Measurements from ENCODE around the gene ATG2A. TPM values are rescaled to one million over a fixed set of nuclear protein-coding genes. Genes with fewer than 3 reads are reported as not detected.
A peak's percentile ranks its signal among the peaks of the same experiment; 100 is the strongest.

Gene ATG2A
- total RNA-seq, 4 donors from 2014 or later, result 19.9 to 28.7 (median 26.1) TPM

DNA sequence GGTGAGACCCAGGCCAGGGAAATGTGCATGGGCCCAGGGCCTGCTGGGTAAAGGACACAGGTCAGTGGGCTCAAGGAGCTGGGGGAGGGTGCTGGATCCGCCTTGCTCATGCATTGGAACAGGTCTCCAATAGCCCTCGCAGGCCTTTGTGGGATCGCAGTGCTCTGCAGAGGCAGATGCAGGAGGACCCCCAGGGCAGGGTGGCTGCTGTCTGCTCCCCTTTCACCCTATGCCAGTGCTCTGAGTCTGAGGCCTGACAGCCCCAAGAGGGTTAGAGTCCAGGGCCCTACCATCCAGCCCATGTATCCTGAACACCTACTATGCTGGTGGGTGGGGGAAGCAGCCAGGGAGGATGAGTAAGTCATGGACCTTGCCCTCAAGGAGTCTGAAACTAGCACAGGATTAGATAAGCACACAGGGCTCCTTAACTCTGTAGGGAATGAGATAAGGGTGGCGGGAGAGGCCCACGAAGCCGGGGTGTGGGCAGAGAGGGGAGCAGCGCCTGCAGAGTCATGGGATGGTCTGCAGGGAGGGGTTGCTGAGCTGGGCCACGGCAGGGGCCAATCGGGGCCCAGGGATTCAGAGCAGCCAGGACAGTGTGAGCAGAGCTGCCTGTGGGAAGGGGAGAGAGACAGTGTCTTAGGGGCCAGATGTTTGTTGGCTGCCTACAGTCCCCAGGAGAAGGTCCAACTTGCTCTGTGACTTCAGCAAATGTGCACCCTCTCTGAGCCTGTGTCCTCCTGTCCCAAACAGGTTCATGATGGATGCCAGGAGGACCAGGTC, 28.1 kb downstream of the ATG2A start:
- 66% methylated on average over 9 of the region's 9 CpGs for WGBS
- intact Hi-C loops (cut with DNase I), result no loop called here
- no peak overlapping the region for H3K27ac ChIP-seq (replicated peaks in 1 of 4)
- TF ChIP-seq, protein P1, sequence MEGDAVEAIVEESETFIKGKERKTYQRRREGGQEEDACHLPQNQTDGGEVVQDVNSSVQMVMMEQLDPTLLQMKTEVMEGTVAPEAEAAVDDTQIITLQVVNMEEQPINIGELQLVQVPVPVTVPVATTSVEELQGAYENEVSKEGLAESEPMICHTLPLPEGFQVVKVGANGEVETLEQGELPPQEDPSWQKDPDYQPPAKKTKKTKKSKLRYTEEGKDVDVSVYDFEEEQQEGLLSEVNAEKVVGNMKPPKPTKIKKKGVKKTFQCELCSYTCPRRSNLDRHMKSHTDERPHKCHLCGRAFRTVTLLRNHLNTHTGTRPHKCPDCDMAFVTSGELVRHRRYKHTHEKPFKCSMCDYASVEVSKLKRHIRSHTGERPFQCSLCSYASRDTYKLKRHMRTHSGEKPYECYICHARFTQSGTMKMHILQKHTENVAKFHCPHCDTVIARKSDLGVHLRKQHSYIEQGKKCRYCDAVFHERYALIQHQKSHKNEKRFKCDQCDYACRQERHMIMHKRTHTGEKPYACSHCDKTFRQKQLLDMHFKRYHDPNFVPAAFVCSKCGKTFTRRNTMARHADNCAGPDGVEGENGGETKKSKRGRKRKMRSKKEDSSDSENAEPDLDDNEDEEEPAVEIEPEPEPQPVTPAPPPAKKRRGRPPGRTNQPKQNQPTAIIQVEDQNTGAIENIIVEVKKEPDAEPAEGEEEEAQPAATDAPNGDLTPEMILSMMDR (IDR thresholded peaks at IDR 0.05), result no peak
- TF ChIP-seq POLR2A (IDR thresholded peaks at IDR 0.05; ENCODE audit: low read depth), result no peak
- H3K27me3 ChIP-seq, result no peaks in the 10 kb centered on the region
- no peak overlapping the region for H3K4me3 ChIP-seq
- peaks cover 22 to 32% (median 25%) of the 10 kb centered on the region in 4 donors for H3K4me1 ChIP-seq
- no peak for DNase-seq (ENCODE audit: extremely low spot score)
- H3K36me3 ChIP-seq, result no peaks in the 10 kb centered on the region
- no peaks in the 10 kb centered on the region for H3K9me3 ChIP-seq

DNA sequence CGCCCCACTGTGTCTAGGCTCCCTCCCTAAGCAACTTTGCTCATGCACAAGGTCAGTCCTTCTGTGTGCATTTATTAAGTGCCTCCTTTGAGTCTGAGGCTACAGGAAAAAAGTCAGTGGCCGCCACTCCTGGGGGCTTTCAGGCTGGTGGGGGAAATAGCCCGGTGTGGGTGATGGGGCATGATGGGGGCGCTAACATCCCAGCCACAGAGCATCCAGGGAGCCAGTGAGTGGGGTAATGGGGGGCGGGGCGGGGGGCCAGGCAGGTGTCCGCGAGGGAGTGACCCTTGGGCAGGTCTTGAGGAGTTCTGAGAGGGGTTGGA, 28.6 kb downstream of the ATG2A start:
- Histone ChIP-seq H3K4me1 (peaks cover 19 to 26% (median 21%) of the 10 kb centered on the region in 4 donors), H3K4me3 (peak overlapping the region; percentile 31 to 41 (median 36)), H3K9me3 (no peaks in the 10 kb centered on the region), H3K36me3 (no peaks in the 10 kb centered on the region), H3K27ac (replicated peaks in 1 of 4) (peak overlapping the region in 2 of 4 donors; percentile 71 to 74), H3K27me3 (no peaks in the 10 kb centered on the region)
- DNase-seq (ENCODE audit: extremely low spot score), result no peak
- intact Hi-C loops (cut with DNase I), result no loop called here
- 35% methylated on average over 4 of the region's 8 CpGs for WGBS
- no peak for TF ChIP-seq POLR2A (IDR thresholded peaks at IDR 0.05; ENCODE audit: low read depth)

DNA sequence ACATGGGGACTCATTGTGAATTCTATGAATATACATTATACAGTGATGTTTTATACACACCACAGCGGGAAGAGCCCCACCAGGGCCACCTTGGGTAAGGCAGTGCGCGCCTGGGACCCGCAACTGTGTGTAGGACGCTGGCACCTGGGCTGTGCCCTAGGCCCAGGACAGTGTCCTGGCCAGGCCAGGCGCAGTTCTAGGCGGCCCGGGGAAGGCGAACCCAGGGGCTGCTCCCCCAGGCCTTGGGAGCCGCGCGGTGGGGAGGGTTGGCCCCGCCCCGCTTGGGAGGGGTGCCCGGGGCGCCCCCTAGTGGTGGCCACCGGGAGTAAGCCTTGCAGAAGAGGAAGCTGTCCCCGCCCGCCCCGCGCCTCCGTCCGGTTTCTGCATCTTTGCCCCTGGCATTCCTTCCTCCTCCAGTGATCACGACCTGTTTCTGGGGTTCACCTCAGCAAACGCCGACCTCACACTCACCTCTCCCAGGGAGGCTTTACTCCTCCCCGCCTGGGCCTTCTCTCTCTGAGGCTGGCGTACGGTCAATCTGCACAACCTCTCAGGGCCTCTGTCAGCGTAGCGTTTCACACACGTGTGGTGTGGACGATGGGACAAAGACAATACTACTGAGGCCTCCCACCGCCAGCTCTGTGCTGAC, 29.1 kb downstream of the ATG2A start:
- intact Hi-C loops (cut with DNase I), result no loop called here
- H3K27ac ChIP-seq (replicated peaks in 1 of 4), result peak overlapping the region; percentile 71 to 79 (median 74)
- H3K36me3 ChIP-seq, result no peaks in the 10 kb centered on the region
- no peak for DNase-seq (ENCODE audit: extremely low spot score)
- H3K9me3 ChIP-seq, result no peaks in the 10 kb centered on the region
- TF ChIP-seq, protein P1 (IDR thresholded peaks at IDR 0.05), result peak in 2 of 3 experiments; percentile 95 to 97
- TF ChIP-seq EP300 (IDR thresholded peaks at IDR 0.05) (no peak), POLR2AphosphoS5 (IDR thresholded peaks at IDR 0.05) (peak; percentile 31 to 50), POLR2A (IDR thresholded peaks at IDR 0.05; ENCODE audit: low read depth) (no peak)
- 16% methylated on average over 19 of the region's 34 CpGs for WGBS
- H3K4me1 ChIP-seq, result peaks cover 18 to 22% (median 19%) of the 10 kb centered on the region in 4 donors
- H3K4me3 ChIP-seq, result peak overlapping the region; percentile 31 to 41 (median 36)
- H3K27me3 ChIP-seq, result no peaks in the 10 kb centered on the region

DNA sequence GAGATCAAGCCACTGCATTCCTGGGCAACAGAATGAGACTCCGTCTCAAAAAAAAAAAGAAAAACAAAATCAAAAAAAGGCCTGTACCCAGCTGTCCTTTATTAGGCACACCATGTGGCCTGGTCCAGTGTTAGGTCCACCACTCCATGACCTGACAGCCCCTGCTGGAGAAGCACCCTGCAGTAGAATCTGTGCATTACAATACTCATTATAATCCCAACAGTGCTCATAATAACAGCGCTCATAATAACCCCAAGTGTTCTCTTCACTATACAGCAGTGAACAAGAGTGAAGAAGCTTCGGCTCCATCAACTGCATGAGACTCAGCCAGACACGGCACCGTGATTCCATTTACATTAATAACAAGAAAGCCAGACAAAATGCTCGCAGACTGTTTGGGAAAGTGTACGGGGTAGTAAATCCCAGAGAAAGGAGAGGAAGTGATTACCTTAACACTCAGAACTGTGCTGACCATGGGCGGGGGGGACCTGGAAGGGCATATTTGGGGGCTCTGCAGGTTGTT, 29.7 kb downstream of the ATG2A start:
- DNase-seq (ENCODE audit: extremely low spot score), result no peak
- peak overlapping the region; percentile 71 to 79 (median 74) for H3K27ac ChIP-seq (replicated peaks in 1 of 4)
- no peak for TF ChIP-seq POLR2AphosphoS5 (IDR thresholded peaks at IDR 0.05)
- TF ChIP-seq EP300 (IDR thresholded peaks at IDR 0.05), result no peak
- TF ChIP-seq, protein P1 (IDR thresholded peaks at IDR 0.05), result no peak
- TF ChIP-seq POLR2A (IDR thresholded peaks at IDR 0.05; ENCODE audit: low read depth), result no peak
- no peaks in the 10 kb centered on the region for H3K27me3 ChIP-seq
- peak overlapping the region; percentile 31 to 41 (median 36) for H3K4me3 ChIP-seq
- H3K4me1 ChIP-seq, result peaks cover 16 to 23% (median 17%) of the 10 kb centered on the region in 4 donors
- 65% methylated on average over 8 of the region's 8 CpGs for WGBS
- no peaks in the 10 kb centered on the region for H3K9me3 ChIP-seq
- intact Hi-C loops (cut with DNase I), result no loop called here
- no peaks in the 10 kb centered on the region for H3K36me3 ChIP-seq

Data from esophagus muscularis mucosa (tissue), 4 donors.